GM20000 (cell line): ENCODE measurements around the gene ITPA.
"Not testable (repeated sequence)": the region's sequence is repeated elsewhere in the genome, so short reads cannot be mapped to it uniquely, and the experiment has no call there.

Source experiments
- DNase-seq: peaks from one replicate; pipeline ENCODE4 v3.0.0; 2012; ENCODE audit warnings: low spot score
- CTCF ChIP-seq: IDR thresholded peaks from 2 replicates; pipeline ENCODE4 v1.5.1; 2012; ENCODE audit warnings: mild to moderate bottlenecking, control low read depth; ENCODE audit errors: extremely low read depth, missing control alignments

The ITPA gene

GRCh38 chr20:3209946-3210317, 634 bp downstream of the ITPA start:
- no peak for DNase-seq
- TF ChIP-seq CTCF, result no peak

- DNase-seq, result no peak
- no peak for TF ChIP-seq CTCF
Measured at GRCh38 chr20:3210346-3210745, 1.0 kb downstream of the ITPA start.

DNA sequence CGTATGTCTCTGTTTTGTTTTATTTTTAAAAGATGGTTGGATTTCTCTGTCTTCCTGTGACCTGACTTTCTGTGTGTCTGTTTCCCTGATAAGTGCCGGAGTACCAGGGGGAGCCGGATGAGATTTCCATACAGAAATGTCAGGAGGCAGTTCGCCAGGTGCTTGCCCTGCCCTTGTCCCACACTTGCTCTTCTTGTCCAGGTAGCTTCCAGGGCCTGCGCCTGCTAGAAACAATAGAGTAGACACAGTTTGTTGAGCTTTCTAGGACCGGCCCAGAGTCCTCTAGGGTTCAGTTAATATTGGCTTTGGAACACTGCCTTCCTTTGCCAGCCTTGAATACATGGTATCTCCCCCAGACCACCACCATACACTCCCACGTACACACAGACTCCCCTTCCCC, 3.9 kb downstream of the ITPA start:
- DNase-seq, result no peak
- no peak for TF ChIP-seq CTCF

DNA sequence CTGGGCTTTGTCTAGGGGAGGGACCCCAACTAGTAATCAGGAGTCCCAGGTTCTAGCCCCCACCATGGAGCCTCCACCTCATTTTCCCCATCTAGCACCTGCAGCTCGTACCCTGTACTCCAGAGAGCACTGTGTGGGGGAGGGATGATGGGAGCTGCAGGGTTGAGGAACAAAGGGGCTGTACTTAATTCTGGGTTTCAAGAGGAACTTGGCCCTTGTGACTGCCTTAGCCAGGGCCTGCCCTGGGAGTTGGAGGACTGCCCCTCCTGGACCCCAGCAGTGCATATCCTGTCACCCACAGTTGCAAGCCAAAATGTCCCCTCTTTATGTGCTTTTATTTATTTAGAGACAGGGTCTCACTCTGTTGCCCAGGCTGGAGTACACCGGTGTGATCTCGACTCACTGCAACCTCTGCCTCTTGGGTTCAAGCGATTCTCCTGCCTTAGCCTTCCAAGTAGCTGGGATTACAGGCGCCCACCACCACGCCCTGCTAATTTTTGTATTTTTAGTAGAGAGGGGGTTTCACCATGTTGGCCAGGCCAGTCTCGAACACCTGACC, 6.1 kb downstream of the ITPA start:
- DNase-seq, result not testable (repeated sequence)

DNA sequence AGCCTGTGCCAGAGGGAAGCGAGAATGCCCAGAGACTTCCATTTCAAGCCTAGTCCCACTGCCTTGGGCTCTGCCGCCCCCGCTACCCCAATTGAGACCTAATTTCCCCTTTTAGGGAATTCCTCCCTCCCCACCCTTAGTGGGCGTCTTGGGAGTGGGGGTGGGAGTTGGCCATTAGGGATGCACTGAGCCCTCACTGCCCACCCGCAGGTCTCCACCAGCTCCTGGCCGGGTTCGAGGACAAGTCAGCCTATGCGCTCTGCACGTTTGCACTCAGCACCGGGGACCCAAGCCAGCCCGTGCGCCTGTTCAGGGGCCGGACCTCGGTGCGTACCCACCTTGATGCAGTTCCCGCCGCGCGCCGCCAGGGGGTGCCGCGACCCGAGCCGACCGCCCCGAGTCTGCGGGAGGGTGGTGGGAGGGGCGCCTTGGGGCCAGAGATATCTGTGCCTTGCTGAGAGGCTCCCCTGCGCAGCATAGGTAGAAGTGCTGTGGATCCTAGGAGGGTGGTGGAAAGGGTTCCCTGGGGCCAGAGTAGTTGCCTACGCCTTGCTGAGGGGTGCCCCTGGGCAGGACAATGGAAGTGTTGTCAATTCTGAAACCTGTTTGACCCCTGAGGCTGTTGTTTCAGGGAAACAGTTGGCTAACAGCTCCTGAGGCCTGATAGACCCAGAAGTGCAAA, 9.2 kb downstream of the ITPA start:
- peak; percentile 98 for TF ChIP-seq CTCF
- DNase-seq, result peak; percentile 88

DNA sequence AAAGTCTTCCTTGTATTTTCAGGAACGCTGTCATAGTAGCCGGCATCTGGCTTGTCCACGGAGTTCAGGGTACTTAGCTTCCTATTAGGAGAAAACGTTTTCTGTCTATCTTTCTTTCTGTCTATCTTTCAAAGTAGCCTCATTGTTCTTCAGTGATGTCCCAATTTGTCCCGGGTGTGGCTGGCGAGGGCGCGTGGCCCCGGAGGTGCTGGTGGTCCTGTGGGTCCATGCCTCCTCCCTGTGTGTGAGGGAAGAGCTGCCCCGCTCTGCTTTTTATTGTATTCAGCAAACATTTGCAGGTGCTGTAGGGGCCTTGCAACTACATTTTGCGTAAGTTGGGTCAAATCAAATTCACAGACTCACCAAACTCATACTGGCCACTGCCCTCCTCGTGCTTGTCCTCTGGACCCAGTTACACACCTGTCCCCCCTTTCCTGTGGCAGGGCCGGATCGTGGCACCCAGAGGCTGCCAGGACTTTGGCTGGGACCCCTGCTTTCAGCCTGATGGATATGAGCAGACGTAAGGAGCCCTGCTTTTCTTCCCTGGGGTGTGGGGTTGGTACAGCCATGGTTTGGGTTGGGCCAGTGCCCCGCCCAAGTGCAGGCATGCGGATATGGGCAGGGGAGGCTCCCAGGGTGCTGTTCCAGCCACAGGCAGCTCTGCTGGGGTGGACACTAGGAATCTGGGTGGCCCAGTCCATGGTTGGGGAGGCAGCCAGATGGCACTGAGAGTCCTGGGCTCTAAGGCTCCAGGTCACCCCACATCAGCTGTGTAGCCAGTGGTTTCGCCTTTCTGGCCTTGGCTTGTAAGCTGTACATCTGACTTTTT, 12.3 kb downstream of the ITPA start:
- TF ChIP-seq CTCF, result no peak
- DNase-seq, result no peak

DNA sequence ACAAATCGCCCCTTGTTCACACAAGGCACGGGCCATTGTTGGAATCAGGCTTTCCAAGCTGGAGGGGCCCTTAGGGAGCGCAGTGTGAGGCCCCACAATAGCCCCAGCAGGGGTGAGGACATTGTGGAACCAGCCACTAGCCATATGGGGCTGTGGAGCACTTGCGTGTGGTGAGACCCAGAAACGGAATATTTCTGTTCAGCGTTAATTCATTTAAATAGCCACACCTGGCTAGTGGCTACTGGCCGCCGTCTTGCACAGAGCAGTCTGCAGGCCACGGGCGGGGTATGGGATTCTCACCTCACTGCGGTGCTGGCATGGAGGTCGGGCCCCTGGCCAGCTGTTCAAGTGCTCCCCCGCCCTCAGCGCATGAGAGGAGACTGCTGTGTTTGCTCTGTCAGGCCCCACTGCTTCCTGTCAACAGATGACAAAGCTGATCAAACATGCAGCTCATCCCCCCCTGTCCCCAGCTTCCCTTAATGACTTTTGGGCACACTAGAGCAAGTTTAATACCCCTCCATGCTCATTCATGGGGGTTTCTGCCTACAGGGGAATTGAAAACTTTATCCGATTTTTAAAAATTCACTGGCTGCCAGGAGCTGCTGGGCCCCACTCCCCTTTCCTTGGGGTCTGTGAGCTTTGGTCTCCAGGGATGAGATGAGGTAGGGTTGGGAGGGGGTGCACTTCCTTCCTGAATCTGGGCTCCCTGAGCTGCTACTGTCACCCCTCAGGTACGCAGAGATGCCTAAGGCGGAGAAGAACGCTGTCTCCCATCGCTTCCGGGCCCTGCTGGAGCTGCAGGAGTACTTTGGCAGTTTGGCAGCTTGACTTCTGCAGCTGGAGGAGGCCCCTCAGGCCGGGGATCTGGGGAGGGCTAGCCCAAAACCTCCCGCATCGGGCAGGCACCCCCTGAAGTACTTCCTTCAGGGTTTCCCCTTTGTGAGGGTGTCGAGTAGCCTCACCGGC, 13.6 kb downstream of the ITPA start:
- TF ChIP-seq CTCF, result no peak
- DNase-seq, result peak; percentile 83
